Stromal cell of bone marrow (primary cell): ENCODE data around the gene FERMT3.
A peak's percentile ranks its signal among the peaks of the same experiment; 100 is the strongest.

ENCODE experiments used
- DNase-seq: peaks from one replicate; pipeline ENCODE4 v3.0.0-alpha.2; 2012; ENCODE audit warnings: low read depth

Gene FERMT3

DNA sequence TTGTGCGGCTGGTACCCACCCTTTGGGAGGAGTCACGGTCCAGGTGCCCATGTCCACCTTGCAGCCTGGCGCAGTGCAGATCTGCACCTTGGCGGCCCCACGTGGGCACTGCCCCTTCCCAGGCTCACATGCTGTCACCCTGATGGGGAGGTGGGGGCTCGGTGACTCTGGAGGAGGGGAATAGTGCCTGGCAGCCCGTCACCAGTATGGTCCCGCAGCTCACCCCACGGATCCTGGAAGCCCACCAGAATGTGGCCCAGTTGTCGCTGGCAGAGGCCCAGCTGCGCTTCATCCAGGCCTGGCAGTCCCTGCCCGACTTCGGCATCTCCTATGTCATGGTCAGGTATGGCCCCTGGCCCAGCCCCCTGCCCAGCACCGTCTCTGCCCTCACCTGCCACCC lies 14.3 kb downstream of the FERMT3 start:
- no peak for DNase-seq

DNA sequence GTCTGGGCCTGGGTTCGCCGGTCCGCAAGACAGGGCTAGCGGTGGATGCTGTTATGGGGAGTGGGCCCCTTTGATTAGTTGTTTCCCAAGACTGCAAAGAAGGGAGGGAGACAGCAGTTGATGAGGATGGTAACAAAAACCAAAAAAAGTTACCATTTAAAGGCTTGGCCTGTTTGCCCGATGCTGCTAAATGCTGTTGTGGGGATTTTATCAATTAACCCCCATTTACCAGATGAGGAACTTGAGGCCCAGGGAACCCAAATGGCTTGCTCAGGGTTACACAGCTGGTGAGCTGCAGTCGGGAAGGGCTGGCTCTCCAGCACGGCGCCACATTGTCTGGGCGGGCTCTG lies 16.1 kb downstream of the FERMT3 start:
- DNase-seq = no peak

- no peak for DNase-seq
Observed at GRCh38 chr11:64223001-64223651, 16.6 kb downstream of the FERMT3 start.

DNA sequence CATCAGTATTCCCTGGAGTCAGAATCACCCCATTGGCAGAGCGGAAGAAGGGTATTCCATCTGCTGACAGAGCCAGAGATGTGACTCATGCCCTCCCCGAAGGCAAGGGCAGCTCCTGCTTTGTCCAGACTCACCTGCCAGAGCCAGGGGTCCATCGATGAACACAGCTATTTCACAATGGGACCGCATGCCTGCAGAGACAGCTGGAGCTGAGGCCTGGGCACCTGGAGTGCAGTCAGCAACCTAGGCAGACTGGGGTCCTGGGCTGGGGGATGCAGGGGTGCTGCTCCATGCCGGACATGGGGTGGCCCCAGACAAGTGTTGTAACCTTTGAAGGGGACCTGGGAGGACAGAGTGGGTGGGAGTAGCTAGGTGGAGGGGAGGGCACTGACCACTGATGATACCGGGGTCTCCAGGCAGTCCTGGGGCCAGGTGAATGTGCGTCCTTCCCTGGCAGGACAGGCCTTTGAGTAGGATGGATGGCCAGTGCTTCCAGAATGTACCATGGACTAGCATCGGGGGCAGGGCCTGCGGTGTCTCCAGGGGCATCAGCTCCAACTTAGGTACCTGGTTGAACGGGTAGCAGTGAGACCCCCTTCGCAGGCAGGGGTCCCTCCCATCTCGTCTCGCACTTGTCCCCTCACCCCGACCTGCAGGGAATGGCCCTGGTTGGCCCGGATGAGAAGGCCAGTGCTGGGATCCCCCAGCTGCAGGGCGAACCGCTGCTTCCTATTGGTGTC lies 17.8 kb downstream of the FERMT3 start:
- DNase-seq = no peak

DNA sequence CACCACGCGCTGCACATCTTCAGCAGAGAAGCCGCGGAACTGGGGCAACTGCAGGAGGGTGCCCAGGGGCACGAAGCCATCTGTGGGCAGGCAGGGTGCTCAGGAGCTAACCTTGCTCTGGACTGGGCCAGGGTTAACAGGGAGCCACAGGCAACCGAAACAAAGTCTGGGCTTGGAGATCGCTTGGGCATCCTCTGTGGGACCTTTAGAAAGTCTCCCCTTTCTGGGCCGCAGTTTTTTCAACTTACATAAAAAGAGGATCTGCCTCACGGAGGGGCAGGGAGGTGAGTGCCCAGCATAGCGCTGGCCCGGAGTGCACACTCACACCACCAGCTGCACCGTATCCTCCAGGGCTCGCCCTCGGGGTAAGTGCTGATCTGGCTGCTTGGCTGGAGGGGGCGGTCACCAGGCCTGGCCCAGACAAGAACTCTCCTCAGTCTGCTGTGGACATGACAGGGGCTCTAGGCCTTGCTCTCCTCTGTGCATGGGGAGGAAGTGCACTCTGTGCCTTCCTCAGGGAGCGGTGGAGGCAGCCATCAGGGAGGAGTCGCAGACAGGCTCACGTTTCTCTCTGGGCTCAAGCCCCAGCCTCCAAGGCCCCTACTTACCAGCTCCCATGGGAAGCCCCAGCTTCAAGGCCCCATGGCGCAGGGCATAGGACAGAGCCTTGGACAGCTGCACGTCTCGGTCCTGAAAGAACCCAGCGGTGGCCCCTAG lies 18.5 kb downstream of the FERMT3 start:
- DNase-seq = no peak

DNA sequence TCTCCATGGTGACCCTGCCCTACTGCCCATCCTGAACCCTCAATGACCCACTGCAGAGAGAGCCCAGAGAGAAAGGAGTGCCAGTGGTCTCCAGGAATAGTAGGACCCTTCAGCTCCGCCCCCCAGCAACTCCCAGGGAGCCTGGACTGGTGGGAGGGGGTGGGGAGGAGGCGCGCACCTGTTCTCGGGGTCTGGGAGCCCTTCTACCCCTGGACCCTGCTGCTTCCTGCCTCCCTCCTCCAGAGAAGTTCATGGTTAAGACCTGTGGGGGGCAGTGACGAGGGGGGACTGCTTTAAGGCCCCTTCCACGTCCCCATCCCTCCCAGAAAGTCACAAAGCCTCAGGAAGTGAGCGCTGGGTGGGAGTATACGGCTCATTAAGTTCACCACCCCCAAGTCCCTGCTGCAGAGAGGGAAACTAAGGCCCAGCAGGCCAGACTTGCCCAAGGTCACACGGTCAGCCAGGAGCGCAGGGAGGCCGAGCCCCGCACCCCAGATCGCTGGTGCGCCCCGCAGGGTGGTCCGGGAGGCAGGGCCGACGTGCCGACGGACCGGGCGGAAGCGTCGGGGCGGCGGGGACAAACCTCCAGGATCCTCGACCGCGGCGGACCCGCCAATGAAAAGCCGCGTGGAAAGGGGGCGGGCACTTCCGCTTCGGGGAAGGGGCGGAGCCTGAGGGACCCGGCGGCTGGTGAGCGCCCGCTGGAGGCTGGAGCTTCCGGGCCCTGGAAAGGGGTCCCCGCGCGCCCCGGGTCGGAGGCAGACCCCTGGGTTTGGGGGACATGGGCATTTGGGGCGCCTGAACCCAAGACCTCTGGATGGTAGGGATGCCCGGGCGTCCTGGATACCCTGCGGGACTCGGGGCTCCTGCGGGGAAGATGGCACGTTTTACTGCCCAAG lies 19.3 kb downstream of the FERMT3 start, which contains the start of the genes NUDT22 and TRPT1:
Gene NUDT22 (plus strand): TSS at position 667 of the 899 bp plus-strand sequence. CDS start 379 bp downstream, outside the sequence.
Gene TRPT1 (minus strand): TSS at position 579 of the 899 bp plus-strand sequence. CDS start 326 bp downstream, at position 253.
- DNase-seq = peak; percentile 67

- DNase-seq = no peak
Observed at GRCh38 chr11:64226507-64227051, 20.1 kb downstream of the FERMT3 start.

DNA sequence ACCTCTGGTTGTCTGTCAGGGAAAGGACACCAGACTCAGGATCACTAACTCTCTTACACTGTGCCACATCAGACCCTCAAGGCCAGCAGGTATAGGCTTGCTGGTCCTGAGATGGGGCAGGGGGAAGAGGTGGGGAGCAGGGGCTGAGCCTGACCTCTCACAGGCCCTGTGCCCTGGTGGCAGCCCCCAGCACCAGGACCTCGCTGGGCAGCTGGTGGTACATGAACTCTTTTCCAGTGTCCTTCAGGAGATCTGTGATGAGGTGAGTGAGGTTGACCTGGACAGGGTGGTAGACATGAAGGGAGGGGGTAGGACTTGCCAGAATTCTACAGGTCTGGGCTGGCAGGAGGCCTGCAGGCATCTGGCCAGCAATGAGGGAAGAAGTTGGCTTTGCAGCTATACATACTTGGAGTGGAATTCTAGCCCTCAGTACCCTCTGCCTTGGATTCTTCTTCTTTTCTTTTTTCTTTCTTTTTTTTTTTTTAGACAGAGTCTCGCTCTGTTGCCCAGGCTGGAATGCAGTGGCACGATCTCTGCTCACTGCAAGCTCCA lies 21.0 kb downstream of the FERMT3 start:
- no peak for DNase-seq

GRCh38 chr11:64229090-64229743 lies 22.7 kb downstream of the FERMT3 start:
- no peak for DNase-seq

- no peak for DNase-seq
Observed at GRCh38 chr11:64229744-64230170, 23.2 kb downstream of the FERMT3 start.

DNA sequence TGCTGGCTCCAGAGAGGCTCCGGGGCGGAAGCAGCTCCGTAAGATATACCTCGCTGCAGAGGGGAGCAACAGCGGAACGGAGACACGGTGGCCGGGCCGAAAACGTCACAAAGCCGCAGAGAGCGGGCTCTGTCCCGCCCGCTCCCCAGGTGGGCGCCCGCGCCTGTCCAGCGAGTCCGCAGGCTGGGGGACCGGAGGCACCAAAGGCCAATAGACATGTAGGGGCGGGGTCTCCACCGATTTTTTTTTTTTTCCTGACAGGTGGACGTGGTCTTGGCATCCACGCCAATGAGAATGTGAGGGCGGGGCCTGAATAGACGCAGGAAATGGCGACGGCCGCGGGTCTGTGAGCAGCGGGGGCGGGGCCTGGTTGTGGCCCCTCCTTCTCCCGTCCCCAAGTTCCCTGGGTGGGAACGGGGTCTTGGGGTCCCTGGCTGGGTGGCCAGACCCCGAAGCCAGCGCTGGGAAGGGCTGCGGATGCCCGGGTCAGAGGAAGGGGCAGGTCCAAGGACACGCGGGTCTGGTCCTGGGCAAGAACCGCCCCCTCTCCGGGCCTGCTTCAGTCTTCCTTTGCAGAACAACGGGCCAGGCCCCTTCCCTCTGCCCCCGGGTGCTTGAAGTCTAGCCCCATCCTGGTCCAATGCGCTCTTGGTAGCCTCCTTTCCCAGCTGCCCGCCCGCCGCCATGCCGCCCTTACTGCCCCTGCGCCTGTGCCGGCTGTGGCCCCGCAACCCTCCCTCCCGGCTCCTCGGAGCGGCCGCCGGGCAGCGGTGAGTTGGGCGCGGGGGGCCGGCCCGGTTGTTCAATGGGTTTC lies 23.9 kb downstream of the FERMT3 start, which contains the start of gene DNAJC4:
Gene DNAJC4 (plus strand): TSS at position 378 of the 814 bp plus-strand sequence. CDS start 307 bp downstream, at position 685.
- DNase-seq = peak; percentile 65

GRCh38 chr11:64230985-64231365 lies 24.5 kb downstream of the FERMT3 start:
- no peak for DNase-seq

DNA sequence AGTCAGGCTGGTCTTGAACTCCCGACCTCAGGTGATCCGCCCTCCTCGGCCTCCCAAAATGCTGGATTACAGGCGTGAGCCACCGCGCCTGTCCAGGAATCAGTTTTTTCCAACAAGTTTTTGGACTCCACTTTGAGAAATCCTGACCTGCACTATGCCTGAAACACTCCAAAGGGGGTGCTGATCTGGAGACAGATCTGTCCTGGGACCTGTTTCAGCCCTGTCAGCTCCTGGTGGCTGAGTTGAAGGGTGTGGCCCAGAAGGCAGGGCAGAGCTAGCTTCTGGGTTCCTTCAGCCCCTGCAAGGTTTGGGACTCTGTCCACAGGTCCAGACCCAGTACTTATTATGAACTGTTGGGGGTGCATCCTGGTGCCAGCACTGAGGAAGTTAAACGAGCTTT lies 25.0 kb downstream of the FERMT3 start:
- DNase-seq = no peak

DNA sequence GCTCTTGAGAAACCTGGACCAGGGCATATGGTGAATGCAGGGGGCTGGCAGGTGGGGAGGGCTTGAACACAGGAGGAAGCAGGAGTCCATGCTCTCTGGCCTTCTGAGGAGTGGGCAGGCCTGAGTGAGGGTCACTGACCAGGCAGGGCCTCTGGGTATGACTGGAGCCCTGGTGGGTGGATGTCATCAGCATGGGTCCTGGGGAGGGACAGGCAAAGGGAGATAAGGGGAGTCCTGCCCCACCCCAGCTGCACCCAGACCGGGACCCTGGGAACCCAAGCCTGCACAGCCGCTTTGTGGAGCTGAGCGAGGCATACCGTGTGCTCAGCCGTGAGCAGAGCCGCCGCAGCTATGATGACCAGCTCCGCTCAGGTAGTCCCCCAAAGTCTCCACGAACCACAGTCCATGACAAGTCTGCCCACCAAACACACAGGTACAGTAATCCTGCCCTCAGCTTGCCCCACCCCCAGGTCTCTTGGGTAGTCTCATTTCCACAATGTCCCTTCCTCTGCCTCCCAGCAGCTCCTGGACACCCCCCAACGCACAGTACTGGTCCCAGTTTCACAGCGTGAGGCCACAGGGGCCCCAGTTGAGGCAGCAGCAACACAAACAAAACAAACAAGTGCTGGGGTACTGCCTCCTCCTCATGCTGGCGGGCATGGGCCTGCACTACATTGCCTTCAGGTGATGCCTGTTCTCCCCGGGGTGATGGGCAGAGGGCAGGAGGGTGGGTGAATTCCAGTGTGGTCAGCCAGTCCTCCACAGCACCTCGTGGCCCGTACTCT lies 25.9 kb downstream of the FERMT3 start:
- no peak for DNase-seq

DNA sequence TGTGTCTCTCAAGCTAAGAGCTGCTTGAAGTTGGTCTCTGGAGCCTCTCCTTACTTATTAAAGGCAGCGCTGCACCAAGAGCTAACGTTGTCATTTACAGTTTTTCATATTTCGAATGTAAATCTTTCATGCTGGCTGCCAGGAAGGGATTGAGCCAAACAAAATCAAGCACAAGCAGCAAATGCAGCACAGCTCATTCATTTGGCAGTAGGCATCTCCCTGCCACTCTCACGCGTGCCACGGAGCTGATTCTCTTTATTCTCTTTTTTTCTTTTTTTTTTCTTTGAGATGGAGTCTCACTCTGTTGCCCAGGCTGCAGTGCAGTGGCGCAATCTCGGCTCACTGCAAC lies 26.4 kb downstream of the FERMT3 start:
- DNase-seq = no peak

GRCh38 chr11:64233913-64234586 lies 27.5 kb downstream of the FERMT3 start, which contains the start of gene VEGFB:
Gene VEGFB, plus strand, starts transcription at chr11:64234584. Its CDS starts 250 bp downstream, at chr11:64234834.
- no peak for DNase-seq

- no peak for DNase-seq
Observed at GRCh38 chr11:64234647-64235379, 28.3 kb downstream of the FERMT3 start.
